RWPE2 (cell line): Measurements from ENCODE around the gene EME1.
A peak's percentile ranks its signal among the peaks of the same experiment; 100 is the strongest.
"Not testable (repeated sequence)": the region's sequence is repeated elsewhere in the genome, so short reads cannot be mapped to it uniquely, and the experiment has no call there.

ENCODE experiments used
- ATAC-seq: fragments of 200-7000 bp; cut with Tn5 transposase; 3 replicates; pipeline ENCODE4 v1.9.1; 2021; ENCODE audit warnings: low read depth
- DNase-seq: peaks from one replicate; pipeline ENCODE4 v3.0.0-alpha.2; 2020; ENCODE audit warnings: low spot score
- H3K27ac ChIP-seq: fragments of 450-650 bp; 2 replicates; pipeline ENCODE4 v1.5.1; 2017; ENCODE audit warnings: mild to moderate bottlenecking; ENCODE audit not compliant: poor library complexity, severe bottlenecking
- H3K27me3 ChIP-seq: fragments of 250-450 bp; sonication (Bioruptor Pico); 2 replicates; pipeline ENCODE4 v1.5.1; 2021; ENCODE audit warnings: mild to moderate bottlenecking, moderate library complexity; ENCODE audit not compliant: insufficient read depth, poor library complexity, severe bottlenecking
- H3K36me3 ChIP-seq: fragments of 250-450 bp; sonication (Bioruptor Pico); 2 replicates; pipeline ENCODE4 v1.5.1; 2020; ENCODE audit warnings: low read depth, mild to moderate bottlenecking, moderate library complexity
- H3K4me1 ChIP-seq: fragments of 250-450 bp; sonication (Bioruptor Pico); 2 replicates; pipeline ENCODE4 v1.5.1; 2021; ENCODE audit warnings: mild to moderate bottlenecking, moderate library complexity; ENCODE audit not compliant: insufficient read depth, poor library complexity, severe bottlenecking
- H3K4me3 ChIP-seq: fragments of 250-450 bp; sonication (Bioruptor Pico); 2 replicates; pipeline ENCODE4 v1.5.1; 2021; ENCODE audit warnings: mild to moderate bottlenecking, moderate library complexity; ENCODE audit not compliant: severe bottlenecking
- H3K9me3 ChIP-seq: fragments of 250-450 bp; sonication (Bioruptor Pico); 2 replicates; pipeline ENCODE4 v1.5.1; 2021; ENCODE audit warnings: mild to moderate bottlenecking, moderate library complexity; ENCODE audit not compliant: severe bottlenecking
- CTCF ChIP-seq: fragments of 450-650 bp; IDR thresholded peaks from one replicate; pipeline ENCODE4 v1.5.1; 2017; ENCODE audit warnings: mild to moderate bottlenecking, moderate library complexity; ENCODE audit not compliant: poor library complexity, severe bottlenecking

EME1 gene

GRCh38 chr17:50424996-50425681, 52.1 kb downstream of the EME1 start:
- peak overlapping the region; percentile 68 for H3K4me3 ChIP-seq
- DNase-seq (no peak), ATAC-seq (no peak)
- H3K27me3 ChIP-seq = no peaks in the 10 kb centered on the region
- H3K27ac ChIP-seq = peak overlapping the region; percentile 92
- no peak for TF ChIP-seq CTCF
- H3K36me3 ChIP-seq = peaks cover 23% of the 10 kb centered on the region
- no peaks in the 10 kb centered on the region for H3K9me3 ChIP-seq
- H3K4me1 ChIP-seq = peaks cover 56% of the 10 kb centered on the region

- no peak for TF ChIP-seq CTCF
- Histone ChIP-seq H3K27ac (peak within 1 kb of the TSS; percentile 92), H3K36me3 (peaks cover 30% of the 10 kb centered on the region), H3K27me3 (no peaks in the 10 kb centered on the region), H3K4me3 (peak within 1 kb of the TSS; percentile 68), H3K4me1 (peaks cover 55% of the 10 kb centered on the region), H3K9me3 (no peaks in the 10 kb centered on the region)
- peak; percentile 80 for DNase-seq
- ATAC-seq = peak; percentile 59
Observed at GRCh38 chr17:50425682-50426471, 52.8 kb downstream of the EME1 start, which contains the start of gene ACSF2. TSS of gene ACSF2 (plus strand) at chr17:50426218. CDS start at chr17:50426262, 44 bp downstream.

- Histone ChIP-seq H3K27me3 (no peaks in the 10 kb centered on the region), H3K27ac (peak overlapping the region; percentile 92), H3K9me3 (no peaks in the 10 kb centered on the region), H3K4me3 (peak overlapping the region; percentile 68), H3K36me3 (peaks cover 34% of the 10 kb centered on the region), H3K4me1 (peaks cover 53% of the 10 kb centered on the region)
- DNase-seq = no peak
- no peak for TF ChIP-seq CTCF
- no peak; the same call in 2 of the 3 replicates for ATAC-seq
Observed at GRCh38 chr17:50426472-50426782, 53.4 kb downstream of the EME1 start.

GRCh38 chr17:50426814-50427787, 54.1 kb downstream of the EME1 start:
- H3K27me3 ChIP-seq = no peaks in the 10 kb centered on the region
- peaks cover 49% of the 10 kb centered on the region for H3K4me1 ChIP-seq
- H3K36me3 ChIP-seq = peaks cover 40% of the 10 kb centered on the region
- H3K27ac ChIP-seq = peak overlapping the region; percentile 92
- peak; percentile 77 for TF ChIP-seq CTCF
- peak overlapping the region; percentile 68 for H3K4me3 ChIP-seq
- DNase-seq (no peak), ATAC-seq (peak; percentile 34)
- H3K9me3 ChIP-seq = no peaks in the 10 kb centered on the region

- H3K27ac ChIP-seq = peak overlapping the region; percentile 92
- peaks cover 43% of the 10 kb centered on the region for H3K36me3 ChIP-seq
- ATAC-seq, H3K9me3 ChIP-seq, DNase-seq, H3K27me3 ChIP-seq, H3K4me3 ChIP-seq: not testable (repeated sequence)
- H3K4me1 ChIP-seq = peaks cover 49% of the 10 kb centered on the region
Observed at GRCh38 chr17:50428126-50428525, 55.1 kb downstream of the EME1 start.
